ENCODE results near the gene L2HGDH. TPM values are rescaled to one million over a fixed set of nuclear protein-coding genes. Genes with fewer than 3 reads are reported as not detected.
A peak's percentile ranks its signal among the peaks of the same experiment; 100 is the strongest.

The L2HGDH gene
- polyA plus RNA-seq, 1 of the 3 experiments (the other 2 are of a cell fraction) = 8.4 TPM

GRCh38 chr14:50335989-50336824 is 24.2 kb upstream of the L2HGDH start:
- WGBS (ENCODE audit: low lambda C conversion rate) = 27% methylated on average over 7 of the region's 7 CpGs
- CTCF ChIA-PET = interaction anchor here (0.9 to 11.1 kb wide), 8 partner anchors 9 to 474 kb away, joined by 3 to 140 read pairs (median 4); partner anchors contain the start of gene MAP4K5
- no peaks in the 10 kb centered on the region for H3K9me2 ChIP-seq
- H3K4me1 ChIP-seq (ENCODE audit: control insufficient read depth in 1 of 2, insufficient read depth in 2 of 2, low read depth in 1 of 2, low read length in 1 of 2) = peaks cover 17 to 25% of the 10 kb centered on the region in 2 experiments; a peak in 3 of 4 replicates
- H3K79me2 ChIP-seq (ENCODE audit: insufficient read depth) = no peaks in the 10 kb centered on the region
- DNase-seq = peak; percentile 80
- H2AFZ ChIP-seq (ENCODE audit: low read depth) = peak overlapping the region; percentile 49; the same call in 1 of the 2 replicates
- H3K9ac ChIP-seq = no peak overlapping the region
- no peaks in the 10 kb centered on the region for H3F3A ChIP-seq (replicated peaks; ENCODE audit: insufficient read depth)
- peak overlapping the region; percentile 49 to 98; a peak in 3 of 4 replicates for H3K27ac ChIP-seq (ENCODE audit: low read depth in 2 of 2, low read length in 1 of 2)
- no peaks in the 10 kb centered on the region for H3K36me3 ChIP-seq (replicated peaks in 1 of 2; ENCODE audit: control insufficient read depth in 1 of 2, insufficient read depth in 2 of 2, low read length in 1 of 2)
- POLR2A ChIA-PET = interaction anchor here (0.7 to 1.5 kb wide), 6 partner anchors 15 to 332 kb away, joined by 3 to 5 read pairs (median 3); partner anchors contain the start of genes ATL1, CDKL1, MAP4K5 and SAV1
- peak overlapping the region; percentile 62 for H3K4me2 ChIP-seq
- no peaks in the 10 kb centered on the region for H3K9me3 ChIP-seq
- no peaks in the 10 kb centered on the region for H4K20me1 ChIP-seq (ENCODE audit: insufficient read depth)
- H3K27me3 ChIP-seq (ENCODE audit: insufficient read depth) = no peaks in the 10 kb centered on the region
- TF ChIP-seq MXI1 (IDR thresholded peaks at IDR 0.05; ENCODE audit: low read depth, low read length) (peak; percentile 93), FOSL2 (IDR thresholded peaks at IDR 0.05; ENCODE audit: borderline replicate concordance, low read depth) (no peak), CHD2 (IDR thresholded peaks at IDR 0.05; ENCODE audit: low read length, partially characterized antibody) (peak; percentile 90), ELF1 (IDR thresholded peaks at IDR 0.05) (no peak), RCOR1 (IDR thresholded peaks at IDR 0.05; ENCODE audit: low read length) (peak; percentile 80; the same call in 1 of the 2 replicates), NRF1 (IDR thresholded peaks at IDR 0.05; ENCODE audit: low read depth, low read length) (no peak), CTCF (IDR thresholded peaks at IDR 0.05) (no peak), GATA2 (CRISPR knock-in tag; IDR thresholded peaks at IDR 0.05) (peak; percentile 51; the same call in 1 of the 2 replicates), TEAD4 (IDR thresholded peaks at IDR 0.05; ENCODE audit: borderline replicate concordance, insufficient read depth) (no peak), TAF1 (IDR thresholded peaks at IDR 0.05; ENCODE audit: borderline replicate concordance, low read depth, low read length) (no peak), EP300 (IDR thresholded peaks at IDR 0.05; ENCODE audit: borderline replicate concordance in 1 of 2, low read depth in 1 of 2, low read length in 1 of 2) (peak in 1 of 2 experiments; percentile 67; a peak in 1 of 4 replicates), FOXJ3 (CRISPR knock-in tag; IDR thresholded peaks at IDR 0.05) (0 out of 2 replicates have a peak, but pooled peaks have one; percentile 67), IRF3 (IDR thresholded peaks at IDR 0.05; ENCODE audit: low read depth, low read length) (no peak), RFX5 (IDR thresholded peaks at IDR 0.05; ENCODE audit: low read length) (no peak), JUND (IDR thresholded peaks at IDR 0.05) (no peak), TCF12 (IDR thresholded peaks at IDR 0.05) (peak; percentile 47), GABPA (IDR thresholded peaks at IDR 0.05; ENCODE audit: low read depth) (no peak), SIN3A (IDR thresholded peaks at IDR 0.05; ENCODE audit: borderline replicate concordance, low read depth, low read length) (0 out of 2 replicates have a peak, but pooled peaks have one; percentile 13), RAD21 (IDR thresholded peaks at IDR 0.05; ENCODE audit: low read length) (no peak), POLR2AphosphoS5 (IDR thresholded peaks at IDR 0.05; ENCODE audit: low read depth, low read length) (peak; percentile 45; the same call in 1 of the 2 replicates)
- TF ChIP-seq, protein P1, sequence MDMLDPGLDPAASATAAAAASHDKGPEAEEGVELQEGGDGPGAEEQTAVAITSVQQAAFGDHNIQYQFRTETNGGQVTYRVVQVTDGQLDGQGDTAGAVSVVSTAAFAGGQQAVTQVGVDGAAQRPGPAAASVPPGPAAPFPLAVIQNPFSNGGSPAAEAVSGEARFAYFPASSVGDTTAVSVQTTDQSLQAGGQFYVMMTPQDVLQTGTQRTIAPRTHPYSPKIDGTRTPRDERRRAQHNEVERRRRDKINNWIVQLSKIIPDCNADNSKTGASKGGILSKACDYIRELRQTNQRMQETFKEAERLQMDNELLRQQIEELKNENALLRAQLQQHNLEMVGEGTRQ (IDR thresholded peaks at IDR 0.05; ENCODE audit: borderline replicate concordance, low read depth, low read length) = no peak
- peak overlapping the region; percentile 2 to 4; a peak in 1 of 4 replicates for H3K4me3 ChIP-seq (ENCODE audit: low read depth in 2 of 2, low read length in 1 of 2)
